Activated naive CD4-positive, alpha-beta T cell treated with anti-CD3 and anti-CD28 coated beads, Interleukin-2, amount 10 ng/mL, durations not matched to agents 7 days and 5 days (primary cell): Measurements from ENCODE around the gene ATIC.

Experiments
- CTCF ChIA-PET: fragments of 350-600 bp; sonication (Branson Sonifier 250); formaldehyde crosslinking; loops from one replicate; lab custom pipeline; 2021; ENCODE audit warnings: antibody characterized with exemption; lab: Charles Lee
- DNase-seq: peaks from one replicate; pipeline ENCODE4 v3.0.0-alpha.2; 2020
- H3K27ac Mint-ChIP-seq: one replicate; pipeline ENCODE4 v1.8.0; 2021; ENCODE audit warnings: mild to moderate bottlenecking, moderate library complexity, mixed read lengths
- H3K27me3 Mint-ChIP-seq: one replicate; pipeline ENCODE4 v1.8.0; 2021; ENCODE audit warnings: mild to moderate bottlenecking, mixed read lengths
- H3K36me3 Mint-ChIP-seq: one replicate; pipeline ENCODE4 v1.8.0; 2021; ENCODE audit warnings: mixed read lengths
- H3K4me1 Mint-ChIP-seq: one replicate; pipeline ENCODE4 v1.8.0; 2021; ENCODE audit warnings: mixed read lengths
- H3K4me3 Mint-ChIP-seq: one replicate; pipeline ENCODE4 v1.8.0; 2021; ENCODE audit warnings: mild to moderate bottlenecking, moderate library complexity, mixed read lengths
- H3K9me3 Mint-ChIP-seq: one replicate; pipeline ENCODE4 v1.8.0; 2021; ENCODE audit warnings: mixed read lengths

Gene ATIC

DNA sequence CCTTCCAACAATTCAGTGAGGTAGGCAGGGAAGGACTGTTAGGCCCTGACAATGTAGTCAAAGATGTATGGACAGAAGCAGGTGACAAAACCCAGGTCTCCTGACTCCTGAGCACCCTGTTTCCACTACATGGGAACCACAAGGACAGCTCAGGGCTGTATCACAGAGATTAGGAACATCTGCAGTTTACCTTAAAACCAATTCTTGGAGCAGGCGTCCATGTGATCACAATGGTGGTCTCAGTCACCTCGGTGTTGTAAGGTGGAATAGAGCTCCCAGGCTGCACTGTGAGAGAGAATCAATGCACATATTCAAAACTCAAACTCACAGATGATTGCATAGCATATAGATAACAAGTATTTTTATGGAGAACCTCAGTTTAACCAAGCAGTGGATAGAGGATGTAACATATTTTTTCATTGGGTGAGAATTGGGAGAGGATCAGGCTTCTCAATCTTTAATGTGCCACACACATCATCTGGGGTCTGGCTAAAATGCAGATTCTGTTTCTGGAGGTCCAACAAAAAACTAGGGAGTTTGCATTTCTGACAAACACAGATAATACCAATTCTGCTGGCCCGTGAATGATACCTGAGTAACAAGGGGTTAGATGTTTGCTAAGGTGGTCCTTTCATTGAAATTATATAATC, 87.3 kb downstream of the ATIC start:
- Mint-ChIP-seq H3K36me3 (no peaks in the 10 kb centered on the region), H3K27me3 (peaks cover 10% of the 10 kb centered on the region), H3K9me3 (no peaks in the 10 kb centered on the region), H3K4me3 (no peak overlapping the region), H3K27ac (no peak overlapping the region), H3K4me1 (no peaks in the 10 kb centered on the region)
- CTCF ChIA-PET, result no interaction called here
- DNase-seq, result no peak
